ENCODE results near the gene HHAT. TPM values are rescaled to one million over a fixed set of nuclear protein-coding genes. Genes with fewer than 3 reads are reported as not detected.

The HHAT gene
- total RNA-seq, 1 donor from 2014 or later, result 4.7 TPM

DNA sequence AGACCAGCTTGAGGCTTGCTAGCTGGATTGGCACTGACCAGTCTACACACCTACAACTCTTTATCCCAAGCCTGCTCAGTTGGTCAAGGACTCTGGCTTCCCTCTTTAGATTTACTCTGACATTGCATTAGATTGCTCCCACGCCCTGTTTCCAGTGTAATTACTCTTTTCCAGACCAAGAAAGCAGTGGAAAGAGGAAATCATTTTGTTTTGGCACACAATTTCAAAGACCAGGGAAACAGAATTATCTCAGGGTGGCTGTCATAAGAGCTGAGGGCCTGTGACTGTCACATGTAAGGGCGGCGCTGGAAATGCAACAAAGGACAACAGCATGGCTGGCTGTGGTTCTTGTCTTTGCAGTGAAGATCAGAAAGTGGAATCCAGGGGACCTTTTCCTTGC is 302.7 kb downstream of the HHAT start:
- no peaks in the 10 kb centered on the region for H3K9me3 ChIP-seq (ENCODE audit: control insufficient read depth in 3 of 3, low read length in 3 of 3)
- H3K4me1 ChIP-seq (ENCODE audit: control insufficient read depth in 3 of 3, insufficient read depth in 3 of 3, low read length in 3 of 3), result peaks cover 0 to 3% (median 0%) of the 10 kb centered on the region in 3 donors
- no peaks in the 10 kb centered on the region for H3K27me3 ChIP-seq (ENCODE audit: control insufficient read depth in 3 of 3, insufficient read depth in 3 of 3, low read length in 3 of 3)
- no peak overlapping the region for H3K4me3 ChIP-seq (ENCODE audit: low read length in 3 of 3)
- H3K9ac ChIP-seq (ENCODE audit: low read depth in 1 of 3, low read length in 3 of 3), result no peak overlapping the region
- H3K36me3 ChIP-seq (ENCODE audit: control insufficient read depth in 3 of 3, insufficient read depth in 3 of 3, low read length in 3 of 3), result no peaks in the 10 kb centered on the region
- H3K27ac ChIP-seq (ENCODE audit: low read depth, low read length), result no peak overlapping the region

DNA sequence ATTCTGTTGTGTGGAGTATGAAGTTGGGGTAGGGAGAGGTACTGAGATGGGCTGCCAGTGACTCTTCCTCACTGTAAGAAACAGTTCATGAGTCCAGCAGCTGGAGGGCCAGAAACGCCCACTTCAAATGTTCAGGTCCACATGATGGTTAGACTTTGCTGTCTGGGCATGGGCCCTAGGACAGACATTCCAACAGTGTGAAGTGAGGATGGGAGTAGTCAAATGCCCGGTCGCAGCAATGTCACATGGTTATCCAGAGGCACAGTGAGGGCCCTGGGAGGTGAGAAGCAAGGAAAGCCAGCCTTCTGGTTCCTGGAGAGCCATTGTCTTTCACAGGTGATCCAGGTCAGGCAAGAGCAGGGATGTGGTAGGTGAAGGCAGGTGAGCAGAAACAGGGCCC is 304.4 kb downstream of the HHAT start:
- H3K9ac ChIP-seq (ENCODE audit: low read depth in 1 of 3, low read length in 3 of 3), result no peak overlapping the region
- H3K4me1 ChIP-seq (ENCODE audit: control insufficient read depth in 3 of 3, insufficient read depth in 3 of 3, low read length in 3 of 3), result no peaks in the 10 kb centered on the region
- no peaks in the 10 kb centered on the region for H3K36me3 ChIP-seq (ENCODE audit: control insufficient read depth in 3 of 3, insufficient read depth in 3 of 3, low read length in 3 of 3)
- no peak overlapping the region for H3K27ac ChIP-seq (ENCODE audit: low read depth, low read length)
- no peaks in the 10 kb centered on the region for H3K9me3 ChIP-seq (ENCODE audit: control insufficient read depth in 3 of 3, low read length in 3 of 3)
- no peak overlapping the region for H3K4me3 ChIP-seq (ENCODE audit: low read length in 3 of 3)
- H3K27me3 ChIP-seq (ENCODE audit: control insufficient read depth in 3 of 3, insufficient read depth in 3 of 3, low read length in 3 of 3), result no peaks in the 10 kb centered on the region

DNA sequence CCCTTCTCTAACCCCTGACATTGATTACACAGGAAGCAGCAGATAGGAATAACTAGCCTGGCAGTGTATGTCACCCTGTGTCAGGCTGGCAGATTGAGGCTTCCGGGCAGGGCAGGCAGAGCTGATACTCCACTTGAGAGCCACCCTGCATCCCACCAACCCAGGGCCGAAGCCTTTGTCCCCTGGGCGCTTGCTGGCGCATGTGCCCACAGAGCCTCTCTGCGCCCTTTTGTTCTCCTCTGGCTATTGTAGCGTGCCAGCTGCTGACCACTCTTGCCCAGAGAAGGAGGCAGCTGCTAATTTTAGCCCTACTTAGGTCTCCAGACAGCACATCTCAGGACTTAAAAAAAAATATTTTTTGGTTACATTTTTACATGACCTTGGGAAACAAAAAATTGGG is 304.9 kb downstream of the HHAT start:
- no peaks in the 10 kb centered on the region for H3K4me1 ChIP-seq (ENCODE audit: control insufficient read depth in 3 of 3, insufficient read depth in 3 of 3, low read length in 3 of 3)
- no peaks in the 10 kb centered on the region for H3K27me3 ChIP-seq (ENCODE audit: control insufficient read depth in 3 of 3, insufficient read depth in 3 of 3, low read length in 3 of 3)
- no peaks in the 10 kb centered on the region for H3K9me3 ChIP-seq (ENCODE audit: control insufficient read depth in 3 of 3, low read length in 3 of 3)
- no peak overlapping the region for H3K27ac ChIP-seq (ENCODE audit: low read depth, low read length)
- H3K4me3 ChIP-seq (ENCODE audit: low read length in 3 of 3), result no peak overlapping the region
- H3K36me3 ChIP-seq (ENCODE audit: control insufficient read depth in 3 of 3, insufficient read depth in 3 of 3, low read length in 3 of 3), result no peaks in the 10 kb centered on the region
- no peak overlapping the region for H3K9ac ChIP-seq (ENCODE audit: low read depth in 1 of 3, low read length in 3 of 3)

DNA sequence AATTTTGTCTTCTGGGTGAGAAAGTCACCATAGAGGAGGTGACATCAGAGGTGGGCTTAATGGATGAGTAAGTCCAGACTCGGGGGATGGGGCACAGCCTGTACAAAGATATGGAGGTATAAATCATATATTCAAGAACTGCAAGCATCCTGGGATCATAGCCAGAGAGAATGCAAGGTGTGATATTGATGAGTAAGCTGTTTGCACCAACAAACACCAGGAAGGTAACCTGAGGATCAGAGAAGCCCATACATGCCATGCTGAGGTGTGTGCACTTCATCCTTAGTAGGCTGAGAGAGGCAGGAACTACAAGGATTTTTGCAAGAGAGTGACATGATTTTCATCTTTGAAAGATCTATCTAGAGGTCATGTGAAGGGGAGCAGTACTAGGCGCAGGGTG is 306.4 kb downstream of the HHAT start:
- Histone ChIP-seq H3K27me3 (ENCODE audit: control insufficient read depth in 3 of 3, insufficient read depth in 3 of 3, low read length in 3 of 3) (no peaks in the 10 kb centered on the region), H3K9ac (ENCODE audit: low read depth in 1 of 3, low read length in 3 of 3) (no peak overlapping the region), H3K36me3 (ENCODE audit: control insufficient read depth in 3 of 3, insufficient read depth in 3 of 3, low read length in 3 of 3) (no peaks in the 10 kb centered on the region), H3K4me1 (ENCODE audit: control insufficient read depth in 3 of 3, insufficient read depth in 3 of 3, low read length in 3 of 3) (no peaks in the 10 kb centered on the region), H3K4me3 (ENCODE audit: low read length in 3 of 3) (no peak overlapping the region), H3K27ac (ENCODE audit: low read depth, low read length) (no peak overlapping the region), H3K9me3 (ENCODE audit: control insufficient read depth in 3 of 3, low read length in 3 of 3) (no peaks in the 10 kb centered on the region)

DNA sequence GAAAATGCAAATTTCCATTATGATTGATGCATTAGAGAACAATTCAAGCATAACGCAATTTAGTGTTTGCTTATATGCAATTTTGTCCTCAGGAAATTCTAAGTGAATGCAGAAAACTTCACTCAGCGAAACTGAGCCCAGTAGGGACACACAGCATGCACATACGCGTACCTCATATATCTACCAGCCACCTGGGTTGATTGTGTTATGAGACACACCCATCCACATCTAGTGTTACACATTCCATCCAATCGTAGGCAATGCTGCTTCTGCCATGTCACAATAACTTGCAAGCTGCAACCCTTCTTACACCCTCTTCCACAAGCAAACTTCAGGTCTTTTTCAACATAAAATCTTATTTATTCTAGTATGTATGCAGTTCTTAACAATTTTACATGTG is 312.9 kb downstream of the HHAT start:
- Histone ChIP-seq H3K36me3 (ENCODE audit: control insufficient read depth in 3 of 3, insufficient read depth in 3 of 3, low read length in 3 of 3) (no peaks in the 10 kb centered on the region), H3K4me1 (ENCODE audit: control insufficient read depth in 3 of 3, insufficient read depth in 3 of 3, low read length in 3 of 3) (no peaks in the 10 kb centered on the region), H3K4me3 (ENCODE audit: low read length in 3 of 3) (no peak overlapping the region), H3K9ac (ENCODE audit: low read depth in 1 of 3, low read length in 3 of 3) (no peak overlapping the region), H3K9me3 (ENCODE audit: control insufficient read depth in 3 of 3, low read length in 3 of 3) (no peaks in the 10 kb centered on the region), H3K27ac (ENCODE audit: low read depth, low read length) (no peak overlapping the region), H3K27me3 (ENCODE audit: control insufficient read depth in 3 of 3, insufficient read depth in 3 of 3, low read length in 3 of 3) (no peaks in the 10 kb centered on the region)

DNA sequence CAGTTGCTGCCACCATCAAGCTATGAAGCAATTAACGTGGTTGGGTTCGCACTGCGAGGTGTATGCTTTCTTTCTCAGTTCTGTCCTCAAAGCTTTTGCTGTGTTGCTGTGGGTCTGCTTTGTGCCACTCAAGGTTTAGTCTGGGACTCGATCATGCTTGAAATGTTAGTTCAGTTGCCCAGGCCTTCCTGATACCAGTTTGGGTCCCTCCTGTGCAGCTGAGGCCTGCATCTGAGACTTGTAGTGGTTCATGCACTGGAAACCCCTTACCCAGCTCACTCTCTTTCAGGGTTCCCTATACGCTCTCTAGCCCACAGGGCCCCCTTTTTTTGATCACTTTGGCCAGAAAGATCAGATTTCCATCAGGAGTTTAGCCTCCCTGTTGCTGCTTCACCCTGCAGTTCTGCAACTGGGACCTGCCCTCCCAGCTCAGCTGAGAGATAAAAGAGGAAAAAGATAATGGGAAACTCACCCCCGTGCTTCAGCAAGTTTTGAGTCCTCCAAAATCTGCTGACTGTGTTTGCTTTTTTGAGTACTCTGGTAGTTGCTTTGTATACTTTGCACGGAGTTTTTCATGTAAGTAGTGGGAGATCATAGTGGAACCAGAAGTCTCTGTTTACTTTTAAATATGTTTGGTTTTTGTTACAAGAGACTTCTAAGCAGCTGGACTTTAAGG is 317.0 kb downstream of the HHAT start:
- Histone ChIP-seq H3K27ac (ENCODE audit: low read depth, low read length) (no peak overlapping the region), H3K36me3 (ENCODE audit: control insufficient read depth in 3 of 3, insufficient read depth in 3 of 3, low read length in 3 of 3) (no peaks in the 10 kb centered on the region), H3K4me1 (ENCODE audit: control insufficient read depth in 3 of 3, insufficient read depth in 3 of 3, low read length in 3 of 3) (no peaks in the 10 kb centered on the region), H3K27me3 (ENCODE audit: control insufficient read depth in 3 of 3, insufficient read depth in 3 of 3, low read length in 3 of 3) (no peaks in the 10 kb centered on the region), H3K4me3 (ENCODE audit: low read length in 3 of 3) (no peak overlapping the region), H3K9ac (ENCODE audit: low read depth in 1 of 3, low read length in 3 of 3) (no peak overlapping the region), H3K9me3 (ENCODE audit: control insufficient read depth in 3 of 3, low read length in 3 of 3) (no peaks in the 10 kb centered on the region)

DNA sequence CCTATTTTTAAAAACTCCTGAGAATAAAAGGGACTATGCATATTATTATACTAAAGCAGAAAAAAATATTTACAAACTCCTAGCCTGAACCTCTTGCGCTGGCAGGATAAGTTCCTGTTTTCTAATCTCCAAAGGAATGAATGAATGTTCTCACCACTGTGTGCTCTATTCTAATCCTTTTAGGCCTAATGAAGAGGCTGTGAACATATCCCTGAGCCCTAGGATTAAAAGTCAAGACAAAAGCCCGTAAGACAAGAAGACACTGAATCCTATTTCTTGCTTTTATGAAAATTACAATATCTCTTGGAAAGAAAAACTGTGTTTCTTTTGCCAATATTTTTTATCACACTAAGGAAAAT is 317.5 kb downstream of the HHAT start:
- Histone ChIP-seq H3K9ac (ENCODE audit: low read depth in 1 of 3, low read length in 3 of 3) (no peak overlapping the region), H3K27me3 (ENCODE audit: control insufficient read depth in 3 of 3, insufficient read depth in 3 of 3, low read length in 3 of 3) (no peaks in the 10 kb centered on the region), H3K36me3 (ENCODE audit: control insufficient read depth in 3 of 3, insufficient read depth in 3 of 3, low read length in 3 of 3) (no peaks in the 10 kb centered on the region), H3K4me3 (ENCODE audit: low read length in 3 of 3) (no peak overlapping the region), H3K4me1 (ENCODE audit: control insufficient read depth in 3 of 3, insufficient read depth in 3 of 3, low read length in 3 of 3) (no peaks in the 10 kb centered on the region), H3K27ac (ENCODE audit: low read depth, low read length) (no peak overlapping the region), H3K9me3 (ENCODE audit: control insufficient read depth in 3 of 3, low read length in 3 of 3) (no peaks in the 10 kb centered on the region)

DNA sequence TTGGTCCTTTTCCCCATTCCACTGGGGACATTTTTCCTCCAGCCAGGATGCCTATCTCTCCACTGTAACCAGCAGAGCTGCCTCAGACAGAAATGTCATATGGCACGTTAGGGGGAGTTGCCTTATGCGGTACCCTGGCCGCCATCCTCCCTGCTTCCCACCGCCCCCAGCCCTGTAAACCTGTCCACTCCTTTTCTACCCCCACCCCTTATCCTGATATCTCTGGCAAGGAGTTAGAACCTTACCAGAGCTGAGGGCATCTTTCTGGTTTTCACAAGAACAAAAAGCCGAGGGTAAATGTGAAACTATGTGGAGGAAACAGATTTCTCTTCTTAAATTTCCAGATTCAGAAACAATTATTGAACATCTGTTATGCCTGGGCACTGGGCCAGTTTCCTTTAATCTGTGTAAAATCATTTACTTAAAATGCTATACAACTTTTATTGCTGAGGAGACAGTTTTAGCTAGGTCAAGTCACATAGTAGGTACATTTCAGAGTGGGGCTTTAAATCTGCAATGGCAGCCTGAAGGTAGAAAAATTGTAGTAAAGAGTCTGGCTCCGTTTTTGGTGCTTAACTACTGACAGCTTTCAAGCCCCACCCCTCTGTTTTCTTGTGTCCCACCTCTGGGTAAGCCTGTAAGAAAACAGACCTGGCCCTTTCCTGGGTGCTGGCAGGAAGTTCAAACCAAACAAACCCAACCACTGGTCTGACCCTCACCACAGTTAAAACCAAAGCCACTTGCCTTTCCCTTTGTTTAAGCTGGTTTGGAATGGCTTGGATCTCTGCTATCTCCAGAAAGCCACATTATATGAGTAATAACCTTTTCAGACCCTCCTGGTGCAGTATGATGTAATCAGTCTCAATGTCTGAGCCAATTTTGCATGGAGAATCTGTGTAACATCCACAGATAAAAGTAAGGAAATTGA is 319.0 kb downstream of the HHAT start:
- Histone ChIP-seq H3K27me3 (ENCODE audit: control insufficient read depth in 3 of 3, insufficient read depth in 3 of 3, low read length in 3 of 3) (no peaks in the 10 kb centered on the region), H3K36me3 (ENCODE audit: control insufficient read depth in 3 of 3, insufficient read depth in 3 of 3, low read length in 3 of 3) (no peaks in the 10 kb centered on the region), H3K9ac (ENCODE audit: low read depth in 1 of 3, low read length in 3 of 3) (no peak overlapping the region), H3K9me3 (ENCODE audit: control insufficient read depth in 3 of 3, low read length in 3 of 3) (no peaks in the 10 kb centered on the region), H3K4me3 (ENCODE audit: low read length in 3 of 3) (no peak overlapping the region), H3K4me1 (ENCODE audit: control insufficient read depth in 3 of 3, insufficient read depth in 3 of 3, low read length in 3 of 3) (no peaks in the 10 kb centered on the region), H3K27ac (ENCODE audit: low read depth, low read length) (no peak overlapping the region)

DNA sequence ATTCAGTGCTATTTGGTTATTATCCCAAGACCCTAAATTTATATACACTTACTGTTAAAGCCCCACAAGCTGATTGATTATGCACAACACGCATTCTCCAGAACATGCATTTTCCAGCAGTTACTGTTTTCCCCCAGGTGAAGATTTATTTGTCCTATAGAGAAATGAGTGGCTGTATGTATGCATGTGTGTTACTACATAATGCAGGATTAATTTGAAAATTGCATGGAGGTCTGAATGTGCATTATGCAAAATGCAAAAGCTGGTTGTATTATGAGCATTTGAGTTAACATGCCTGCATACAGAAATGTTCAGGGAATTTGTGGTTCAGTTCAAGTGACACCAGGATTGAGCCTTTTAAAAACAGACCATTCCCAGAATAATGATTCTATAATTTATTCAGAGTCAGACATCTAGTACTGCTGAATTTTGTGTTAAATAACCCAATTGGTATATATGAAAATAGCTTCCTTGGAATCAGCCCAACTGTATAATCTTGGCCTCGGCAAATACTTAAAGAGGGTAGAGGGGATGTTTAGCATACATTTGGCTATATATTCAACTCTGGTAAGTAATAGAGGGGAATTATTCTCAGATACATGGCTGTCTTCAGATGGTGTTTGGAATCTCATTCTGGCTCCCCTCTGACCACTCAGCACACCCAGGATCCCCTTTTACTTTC is 320.0 kb downstream of the HHAT start:
- Histone ChIP-seq H3K9ac (ENCODE audit: low read depth in 1 of 3, low read length in 3 of 3) (no peak overlapping the region), H3K36me3 (ENCODE audit: control insufficient read depth in 3 of 3, insufficient read depth in 3 of 3, low read length in 3 of 3) (no peaks in the 10 kb centered on the region), H3K27me3 (ENCODE audit: control insufficient read depth in 3 of 3, insufficient read depth in 3 of 3, low read length in 3 of 3) (no peaks in the 10 kb centered on the region), H3K4me1 (ENCODE audit: control insufficient read depth in 3 of 3, insufficient read depth in 3 of 3, low read length in 3 of 3) (no peaks in the 10 kb centered on the region), H3K9me3 (ENCODE audit: control insufficient read depth in 3 of 3, low read length in 3 of 3) (no peaks in the 10 kb centered on the region), H3K4me3 (ENCODE audit: low read length in 3 of 3) (no peak overlapping the region), H3K27ac (ENCODE audit: low read depth, low read length) (no peak overlapping the region)

DNA sequence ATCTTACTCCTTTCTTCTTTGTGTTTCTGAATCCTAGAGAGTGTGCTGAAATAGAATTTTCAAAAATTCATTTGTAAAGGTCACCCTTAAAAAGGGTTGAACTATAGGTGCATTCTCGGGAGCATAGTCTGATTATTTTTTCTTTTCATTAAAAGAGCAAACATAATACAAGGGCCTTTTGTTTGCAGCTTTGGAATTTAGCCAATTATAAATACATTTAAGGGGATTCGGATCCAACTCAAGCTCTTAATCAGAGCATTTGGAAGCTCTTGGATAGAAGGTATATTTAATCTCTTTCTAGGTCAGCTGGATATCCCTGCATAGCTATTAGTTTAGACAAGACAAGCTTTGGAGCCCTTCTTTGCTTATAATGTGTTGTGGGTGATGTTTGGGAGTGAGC is 321.7 kb downstream of the HHAT start:
- H3K4me3 ChIP-seq (ENCODE audit: low read length in 3 of 3), result no peak overlapping the region
- no peaks in the 10 kb centered on the region for H3K9me3 ChIP-seq (ENCODE audit: control insufficient read depth in 3 of 3, low read length in 3 of 3)
- no peaks in the 10 kb centered on the region for H3K4me1 ChIP-seq (ENCODE audit: control insufficient read depth in 3 of 3, insufficient read depth in 3 of 3, low read length in 3 of 3)
- no peak overlapping the region for H3K9ac ChIP-seq (ENCODE audit: low read depth in 1 of 3, low read length in 3 of 3)
- no peak overlapping the region for H3K27ac ChIP-seq (ENCODE audit: low read depth, low read length)
- H3K27me3 ChIP-seq (ENCODE audit: control insufficient read depth in 3 of 3, insufficient read depth in 3 of 3, low read length in 3 of 3), result no peaks in the 10 kb centered on the region
- H3K36me3 ChIP-seq (ENCODE audit: control insufficient read depth in 3 of 3, insufficient read depth in 3 of 3, low read length in 3 of 3), result no peaks in the 10 kb centered on the region

All from skeletal muscle tissue (tissue), 4 donors.